Osteoblast (primary cell): ENCODE measurements around the gene ZNF227. TPM values are rescaled to one million over a fixed set of nuclear protein-coding genes. Genes with fewer than 3 reads are reported as not detected.

Source experiments
- DNase-seq: peaks from one replicate; pipeline ENCODE4 v3.0.0; 2011; ENCODE audit warnings: low spot score, mixed read lengths; ENCODE audit not compliant: insufficient read length; ENCODE audit errors: missing footprints
- H2AFZ ChIP-seq: 2 replicates; pipeline ENCODE4 v1.6.0; 2011; ENCODE audit warnings: mild to moderate bottlenecking, low read length
- H3K27ac ChIP-seq: 2 replicates; pipeline ENCODE4 v1.5.1; 2011; ENCODE audit warnings: mild to moderate bottlenecking, low read depth, low read length, moderate library complexity
- H3K27me3 ChIP-seq: 2 replicates; pipeline ENCODE4 v1.6.0; 2012; ENCODE audit warnings: mild to moderate bottlenecking, control low read depth, inconsistent platforms, low read length, moderate library complexity; ENCODE audit not compliant: insufficient read depth
- H3K36me3 ChIP-seq: 2 replicates; pipeline ENCODE4 v1.5.1; 2011; ENCODE audit warnings: mild to moderate bottlenecking, low read length, control low read depth, moderate library complexity; ENCODE audit not compliant: insufficient read depth
- H3K4me1 ChIP-seq: 2 replicates; pipeline ENCODE4 v1.5.1; 2011; ENCODE audit warnings: mild to moderate bottlenecking, low read length, control low read depth, moderate library complexity; ENCODE audit not compliant: insufficient read depth
- H3K4me2 ChIP-seq: 2 replicates; pipeline ENCODE4 v1.6.0; 2011; ENCODE audit warnings: mild to moderate bottlenecking, low read length; ENCODE audit not compliant: insufficient read depth
- H3K4me3 ChIP-seq: fragments of 200-600 bp; sonication (generic); 3 replicates; pipeline ENCODE4 v1.5.1; 2012; ENCODE audit warnings: mild to moderate bottlenecking, low read length, inconsistent platforms; ENCODE audit not compliant: insufficient read depth
- H3K79me2 ChIP-seq: 2 replicates; pipeline ENCODE4 v1.6.0; 2012; ENCODE audit warnings: mild to moderate bottlenecking, low read length, control low read depth, inconsistent platforms; ENCODE audit not compliant: insufficient read depth
- H3K9me3 ChIP-seq: 2 replicates; pipeline ENCODE4 v1.5.1; 2011; ENCODE audit warnings: low read depth, low read length, control low read depth
- H4K20me1 ChIP-seq: 2 replicates; pipeline ENCODE4 v1.6.0; 2012; ENCODE audit warnings: mild to moderate bottlenecking, low read length, control low read depth; ENCODE audit not compliant: insufficient read depth
- total RNA-seq: library from RNA; depleted of rRNA; stranded (reverse); fragments of >200 nt; gene quantifications from 2 replicates; pipeline ENCODE4 v1.2.3, GENCODE V29; 2012
- TF ChIP-seq, protein P1 (sequence below): IDR thresholded peaks from 2 replicates; pipeline ENCODE4 v1.5.1; 2011; ENCODE audit warnings: mild to moderate bottlenecking, low read depth, low read length, moderate library complexity; ENCODE audit errors: extremely low read depth

Gene ZNF227
- total RNA-seq, 1 donor, result 20.6 TPM

DNA sequence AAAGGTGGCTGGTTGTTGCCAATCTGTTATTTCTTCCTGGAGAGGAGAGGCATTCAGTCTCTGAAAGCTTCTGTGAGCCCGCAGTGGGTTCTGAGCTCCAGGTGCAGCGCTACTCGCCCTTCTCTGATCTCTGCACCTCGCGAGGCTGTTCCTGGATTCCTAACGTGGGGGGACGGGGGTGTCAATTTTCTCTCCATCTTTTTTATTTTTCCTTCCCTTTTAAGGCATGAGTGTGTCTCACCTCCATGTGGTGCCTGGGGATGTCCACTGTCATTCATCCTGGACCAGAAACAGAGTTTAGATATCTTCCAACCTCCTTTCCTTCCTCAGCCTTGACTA is 48.0 kb downstream of the ZNF227 start:
- Histone ChIP-seq H4K20me1 (no peaks in the 10 kb centered on the region), H3K4me3 (peak overlapping the region; percentile 69), H3K4me1 (peaks cover 7% of the 10 kb centered on the region), H3K36me3 (no peaks in the 10 kb centered on the region), H3K27me3 (no peaks in the 10 kb centered on the region), H2AFZ (peak overlapping the region; percentile 91), H3K4me2 (peak overlapping the region; percentile 83), H3K79me2 (no peaks in the 10 kb centered on the region), H3K9me3 (peaks cover 3% of the 10 kb centered on the region), H3K27ac (no peak overlapping the region)
- DNase-seq, result peak; percentile 10
- TF ChIP-seq, protein P1, sequence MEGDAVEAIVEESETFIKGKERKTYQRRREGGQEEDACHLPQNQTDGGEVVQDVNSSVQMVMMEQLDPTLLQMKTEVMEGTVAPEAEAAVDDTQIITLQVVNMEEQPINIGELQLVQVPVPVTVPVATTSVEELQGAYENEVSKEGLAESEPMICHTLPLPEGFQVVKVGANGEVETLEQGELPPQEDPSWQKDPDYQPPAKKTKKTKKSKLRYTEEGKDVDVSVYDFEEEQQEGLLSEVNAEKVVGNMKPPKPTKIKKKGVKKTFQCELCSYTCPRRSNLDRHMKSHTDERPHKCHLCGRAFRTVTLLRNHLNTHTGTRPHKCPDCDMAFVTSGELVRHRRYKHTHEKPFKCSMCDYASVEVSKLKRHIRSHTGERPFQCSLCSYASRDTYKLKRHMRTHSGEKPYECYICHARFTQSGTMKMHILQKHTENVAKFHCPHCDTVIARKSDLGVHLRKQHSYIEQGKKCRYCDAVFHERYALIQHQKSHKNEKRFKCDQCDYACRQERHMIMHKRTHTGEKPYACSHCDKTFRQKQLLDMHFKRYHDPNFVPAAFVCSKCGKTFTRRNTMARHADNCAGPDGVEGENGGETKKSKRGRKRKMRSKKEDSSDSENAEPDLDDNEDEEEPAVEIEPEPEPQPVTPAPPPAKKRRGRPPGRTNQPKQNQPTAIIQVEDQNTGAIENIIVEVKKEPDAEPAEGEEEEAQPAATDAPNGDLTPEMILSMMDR, result no peak

DNA sequence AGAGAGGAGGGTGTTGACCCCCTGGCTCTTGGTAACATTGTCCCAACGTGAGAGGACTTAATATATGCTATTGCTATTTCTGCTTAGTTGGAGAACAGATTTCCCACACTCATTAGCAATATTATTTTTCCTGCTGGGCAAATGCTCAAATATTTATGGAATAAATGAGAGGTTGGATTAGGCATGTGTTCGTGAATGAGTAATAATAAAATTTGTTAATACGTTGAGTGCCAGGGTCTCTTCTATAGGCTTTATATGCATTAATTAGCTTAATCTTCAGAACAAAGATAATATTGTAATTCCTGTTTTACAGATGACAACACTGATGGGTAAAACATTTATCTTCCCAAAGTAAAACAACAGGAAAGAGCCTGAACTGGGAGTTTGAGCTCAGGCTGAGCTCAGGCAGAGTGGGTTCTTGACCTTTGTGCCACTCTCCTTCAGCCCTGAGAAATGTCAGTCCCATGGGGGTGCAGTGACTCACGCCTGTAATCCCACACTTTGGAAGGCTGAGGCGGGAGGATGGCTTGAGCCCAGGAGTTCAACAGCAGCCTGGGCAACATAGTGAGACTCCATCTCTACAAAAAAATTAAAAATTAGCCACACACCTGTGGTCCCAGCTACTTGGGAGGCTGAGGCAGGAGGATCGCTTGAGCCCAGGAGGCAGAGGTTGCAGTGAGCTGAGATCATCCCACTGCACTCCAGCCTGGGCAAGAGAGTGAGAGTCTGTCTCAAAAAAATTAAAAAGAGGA is 48.5 kb downstream of the ZNF227 start:
- Histone ChIP-seq H3K27me3 (no peaks in the 10 kb centered on the region), H3K27ac (no peak overlapping the region), H3K9me3 (no peaks in the 10 kb centered on the region), H4K20me1 (no peaks in the 10 kb centered on the region), H3K79me2 (no peaks in the 10 kb centered on the region), H3K36me3 (no peaks in the 10 kb centered on the region), H3K4me3 (no peak overlapping the region), H3K4me2 (peak overlapping the region; percentile 83), H3K4me1 (peaks cover 7% of the 10 kb centered on the region), H2AFZ (peak overlapping the region; percentile 91)
- TF ChIP-seq, protein P1, result no peak
- no peak for DNase-seq

DNA sequence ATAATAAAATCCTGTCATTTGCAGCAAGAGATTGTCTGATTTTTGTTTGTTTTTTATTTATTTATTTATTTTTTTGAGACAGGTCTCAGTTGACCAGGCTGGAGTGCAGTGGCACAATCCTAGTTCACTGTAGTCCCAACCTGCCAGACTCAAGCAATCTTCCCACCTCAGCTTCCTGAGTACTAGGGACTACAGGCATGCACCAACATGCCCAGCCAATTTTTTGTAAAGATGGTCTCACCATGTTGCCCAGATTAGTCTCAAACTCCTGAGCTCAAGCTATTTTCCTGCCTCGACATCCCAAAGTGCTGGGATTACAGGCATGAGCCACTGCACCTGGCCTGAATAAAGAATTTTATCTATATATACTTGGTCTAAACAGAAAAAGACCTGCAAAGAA is 65.0 kb downstream of the ZNF227 start:
- Histone ChIP-seq H2AFZ (no peak overlapping the region), H3K4me2 (no peak overlapping the region), H3K9me3 (peaks cover 14% of the 10 kb centered on the region), H3K36me3 (no peaks in the 10 kb centered on the region), H3K79me2 (no peaks in the 10 kb centered on the region), H4K20me1 (no peaks in the 10 kb centered on the region), H3K27me3 (no peaks in the 10 kb centered on the region), H3K4me1 (no peaks in the 10 kb centered on the region), H3K4me3 (no peak overlapping the region), H3K27ac (no peak overlapping the region)
- TF ChIP-seq, protein P1, result no peak
- no peak for DNase-seq

DNA sequence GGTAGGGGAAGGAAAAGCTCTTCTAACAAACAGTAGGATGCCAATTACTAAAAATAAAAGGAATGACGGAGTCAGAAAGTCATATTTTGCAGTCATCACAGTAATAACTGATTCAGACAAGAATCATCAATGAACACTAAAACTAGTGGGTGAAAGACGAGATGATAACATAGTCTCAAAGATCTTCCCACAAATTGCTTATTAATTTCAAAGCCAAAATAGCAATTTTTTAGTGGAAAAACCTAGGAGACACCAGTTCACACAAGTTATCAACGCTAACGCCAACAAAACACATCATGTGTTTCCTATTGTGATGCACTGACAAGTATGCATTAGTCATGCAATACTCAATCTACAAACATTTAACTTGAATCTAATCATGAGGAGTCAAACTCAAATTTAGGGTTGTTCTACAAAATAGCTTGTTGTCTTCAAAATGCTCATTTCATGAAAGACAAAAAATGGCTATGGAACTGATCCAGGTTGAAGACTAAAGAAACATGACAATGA is 65.9 kb downstream of the ZNF227 start:
- Histone ChIP-seq H3K27ac (peak overlapping the region; percentile 39), H3K4me1 (no peaks in the 10 kb centered on the region), H3K4me2 (no peak overlapping the region), H3K79me2 (no peaks in the 10 kb centered on the region), H3K36me3 (no peaks in the 10 kb centered on the region), H4K20me1 (no peaks in the 10 kb centered on the region), H3K27me3 (no peaks in the 10 kb centered on the region), H3K4me3 (no peak overlapping the region), H2AFZ (peak overlapping the region; percentile 18), H3K9me3 (peaks cover 12% of the 10 kb centered on the region)
- TF ChIP-seq, protein P1, result no peak
- DNase-seq, result peak; percentile 46
